Activated CD4-positive, alpha-beta memory T cell treated with anti-CD3 and anti-CD28 coated beads, Interleukin-2, amount 10 ng/mL, durations not matched to agents 7 days and 5 days (primary cell): ENCODE data around the gene CCDC150. TPM values are rescaled to one million over a fixed set of nuclear protein-coding genes. Genes with fewer than 3 reads are reported as not detected.

ENCODE experiments used
- CTCF ChIA-PET: fragments of 350-600 bp; sonication (Branson Sonifier 250); formaldehyde crosslinking; loops from one replicate; lab custom pipeline; 2021; ENCODE audit warnings: antibody characterized with exemption, inconsistent platforms; lab: Charles Lee
- POLR2A ChIA-PET: fragments of 350-600 bp; sonication (Branson Sonifier 250); formaldehyde crosslinking; loops from one replicate; lab custom pipeline; 2021; ENCODE audit warnings: antibody characterized with exemption; lab: Charles Lee
- DNase-seq: peaks from one replicate; pipeline ENCODE4 v3.0.0-alpha.2; 2020
- H3K27ac Mint-ChIP-seq: one replicate; pipeline ENCODE4 v1.8.0; 2021; ENCODE audit warnings: mild to moderate bottlenecking, mixed read lengths
- H3K27me3 Mint-ChIP-seq: one replicate; pipeline ENCODE4 v1.8.0; 2021; ENCODE audit warnings: mixed read lengths
- H3K36me3 Mint-ChIP-seq: one replicate; pipeline ENCODE4 v1.8.0; 2021; ENCODE audit warnings: low read depth, mixed read lengths
- H3K4me1 Mint-ChIP-seq: one replicate; pipeline ENCODE4 v1.8.0; 2021; ENCODE audit warnings: mixed read lengths
- H3K4me3 Mint-ChIP-seq: one replicate; pipeline ENCODE4 v1.8.0; 2021; ENCODE audit warnings: mild to moderate bottlenecking, mixed read lengths
- H3K9me3 Mint-ChIP-seq: one replicate; pipeline ENCODE4 v1.8.0; 2021; ENCODE audit warnings: mixed read lengths
- total RNA-seq, 2 experiments: library from RNA; stranded (reverse); gene quantifications; one replicate each; pipeline ENCODE4 v1.2.3, GENCODE V29; 2021

CCDC150 gene
- total RNA-seq, result 10 to 100 TPM; 11.8 to 12.1 TPM

GRCh38 chr2:196639180-196640030 is at the start of gene CCDC150:
CCDC150 (plus strand) TSS chr2:196639715; CDS start chr2:196639767, 52 bp downstream.
- H3K27me3 Mint-ChIP-seq, result peaks cover 7% of the 10 kb centered on the region
- H3K9me3 Mint-ChIP-seq, result no peaks in the 10 kb centered on the region
- peak within 1 kb of the TSS; percentile 63 for H3K27ac Mint-ChIP-seq
- peaks cover 28% of the 10 kb centered on the region for H3K4me1 Mint-ChIP-seq
- CTCF ChIA-PET, result interaction anchor here (1.0 to 2.5 kb wide), 4 partner anchors 47 to 571 kb away, joined by 3 to 8 read pairs (median 4); partner anchors contain the start of gene DNAH7
- DNase-seq, result peak; percentile 97
- H3K36me3 Mint-ChIP-seq, result no peaks in the 10 kb centered on the region
- H3K4me3 Mint-ChIP-seq, result peak within 1 kb of the TSS; percentile 89
- POLR2A ChIA-PET, result interaction anchor here (1.1 to 1.2 kb wide), 2 partner anchors 16 to 160 kb away, joined by 3 to 6 read pairs; partner anchors contain the start of gene GTF3C3

GRCh38 chr2:196590286-196590685 is 49.2 kb upstream of the CCDC150 start:
- peaks cover 10% of the 10 kb centered on the region for H3K4me1 Mint-ChIP-seq
- H3K36me3 Mint-ChIP-seq, result no peaks in the 10 kb centered on the region
- POLR2A ChIA-PET, result no interaction called here
- H3K27me3 Mint-ChIP-seq, result peaks cover 72% of the 10 kb centered on the region
- no peak for DNase-seq
- H3K9me3 Mint-ChIP-seq, result peaks cover 3% of the 10 kb centered on the region
- H3K27ac Mint-ChIP-seq, result no peak overlapping the region
- H3K4me3 Mint-ChIP-seq, result no peak overlapping the region
- CTCF ChIA-PET, result no interaction called here

DNA sequence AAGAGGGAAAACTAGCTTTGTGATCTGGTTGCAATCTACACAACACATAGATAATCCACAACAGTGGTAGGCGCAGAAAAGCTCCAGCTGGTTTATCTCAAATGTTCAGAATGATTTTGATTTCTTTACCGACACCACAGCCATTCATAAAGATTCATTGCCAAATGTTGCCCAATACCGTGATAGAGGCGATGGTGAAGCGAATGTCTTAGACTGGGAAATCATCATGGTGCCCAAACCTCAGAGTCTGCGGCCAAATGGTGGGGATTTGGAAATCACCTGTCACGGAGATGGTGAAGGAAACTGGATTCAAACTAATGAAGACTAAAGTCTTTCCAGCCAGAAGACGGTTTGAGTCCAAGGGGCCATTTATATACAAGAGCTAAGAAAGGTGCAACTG is 48.5 kb upstream of the CCDC150 start:
- peaks cover 2% of the 10 kb centered on the region for H3K9me3 Mint-ChIP-seq
- no peak for DNase-seq
- ChIA-PET CTCF (no interaction called here), POLR2A (no interaction called here)
- H3K27me3 Mint-ChIP-seq, result peaks cover 76% of the 10 kb centered on the region
- no peak overlapping the region for H3K4me3 Mint-ChIP-seq
- peaks cover 10% of the 10 kb centered on the region for H3K4me1 Mint-ChIP-seq
- no peaks in the 10 kb centered on the region for H3K36me3 Mint-ChIP-seq
- no peak overlapping the region for H3K27ac Mint-ChIP-seq

DNA sequence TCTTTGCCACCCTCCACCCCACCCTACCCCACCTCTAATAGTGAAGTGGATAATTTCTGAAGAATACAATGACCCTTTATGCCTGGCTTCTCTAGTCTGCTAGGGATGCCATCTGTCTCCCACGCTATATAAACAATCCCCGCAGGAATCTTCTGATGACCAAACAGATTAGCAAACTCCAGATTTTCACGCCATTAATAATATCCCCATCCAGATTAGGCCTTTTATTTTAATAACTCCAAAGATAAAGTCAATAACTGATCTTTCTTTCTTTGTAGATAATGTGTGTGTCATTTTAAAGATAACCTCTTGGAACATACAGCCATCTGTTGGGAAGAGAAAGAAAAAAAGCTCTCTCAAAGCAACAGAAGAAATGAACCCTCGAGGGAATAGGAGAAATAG is 47.9 kb upstream of the CCDC150 start:
- no peak overlapping the region for H3K27ac Mint-ChIP-seq
- peaks cover 75% of the 10 kb centered on the region for H3K27me3 Mint-ChIP-seq
- CTCF ChIA-PET, result interaction anchor here (1.3 kb wide), 1 partner anchor 48 kb away, joined by 3 read pairs; the partner anchor contains the start of gene CCDC150
- DNase-seq, result no peak
- H3K4me1 Mint-ChIP-seq, result peaks cover 10% of the 10 kb centered on the region
- H3K36me3 Mint-ChIP-seq, result no peaks in the 10 kb centered on the region
- no peaks in the 10 kb centered on the region for H3K9me3 Mint-ChIP-seq
- POLR2A ChIA-PET, result interaction anchor here (1.0 kb wide), 1 partner anchor 33 kb away, joined by 3 read pairs; no protein-coding TSS in a partner anchor
- H3K4me3 Mint-ChIP-seq, result no peak overlapping the region

- Mint-ChIP-seq H3K36me3 (no peaks in the 10 kb centered on the region), H3K27me3 (peaks cover 78% of the 10 kb centered on the region), H3K27ac (no peak overlapping the region), H3K4me1 (peaks cover 10% of the 10 kb centered on the region), H3K4me3 (peak overlapping the region; percentile 67), H3K9me3 (no peaks in the 10 kb centered on the region)
- DNase-seq, result no peak
- POLR2A ChIA-PET, result interaction anchor here (1.0 kb wide), 1 partner anchor 32 kb away, joined by 3 read pairs; no protein-coding TSS in a partner anchor
- CTCF ChIA-PET, result interaction anchor here (1.3 kb wide), 1 partner anchor 47 kb away, joined by 3 read pairs; the partner anchor contains the start of gene CCDC150
Measured at GRCh38 chr2:196592331-196592910, 47.1 kb upstream of the CCDC150 start.

DNA sequence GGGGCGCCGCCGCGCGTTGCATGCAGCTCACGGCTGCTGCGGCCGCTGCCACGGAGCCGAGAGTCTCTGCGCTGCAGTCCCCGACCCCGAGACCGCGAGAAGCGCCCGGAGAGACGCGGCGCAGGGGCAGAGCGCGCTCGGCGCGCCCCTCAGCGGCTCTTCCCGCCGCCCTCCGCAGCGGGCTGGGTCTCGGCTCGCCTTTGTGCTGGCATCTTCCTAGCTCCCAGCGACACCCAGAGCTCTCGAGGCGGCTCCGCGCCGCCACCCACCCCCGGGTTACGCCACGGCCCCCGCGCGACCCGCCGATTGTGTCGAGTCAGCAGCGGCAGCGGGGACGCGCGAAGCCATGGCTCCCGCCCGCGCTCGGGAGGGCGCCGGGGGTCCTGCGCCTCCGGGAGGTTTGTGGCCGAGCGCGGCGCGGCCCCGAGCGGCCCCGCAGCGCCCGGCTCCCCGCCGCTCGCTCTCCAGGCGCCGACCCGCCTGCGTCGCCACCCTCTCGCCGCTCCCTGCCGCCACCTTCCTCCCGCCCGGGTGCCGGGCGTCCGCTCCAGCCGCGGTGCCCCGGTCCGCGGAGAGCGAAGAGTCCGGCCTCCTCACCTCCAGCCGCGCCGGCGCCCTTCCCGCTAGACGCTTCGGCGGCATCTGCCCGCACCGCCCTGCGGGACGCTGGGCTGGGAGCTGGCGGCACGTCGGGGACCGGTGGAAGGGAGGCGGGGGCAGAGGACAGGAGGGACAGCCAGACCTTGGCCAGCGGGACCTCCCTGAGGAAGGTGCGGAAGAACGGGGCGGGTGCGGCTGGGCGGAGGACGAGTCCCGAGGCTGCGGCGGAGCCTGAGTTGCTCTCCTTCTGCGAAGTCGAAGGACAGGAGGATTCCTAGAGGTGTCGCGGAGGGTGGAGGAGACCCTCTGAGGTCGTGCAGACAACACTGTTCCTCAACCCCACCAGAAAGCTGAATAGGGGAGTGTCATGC is 46.3 kb upstream of the CCDC150 start, which contains the start of gene HECW2:
TSS of gene HECW2 (minus strand) at position 644 of the 971 bp plus-strand sequence.
- peaks cover 10% of the 10 kb centered on the region for H3K4me1 Mint-ChIP-seq
- peak within 1 kb of the TSS; percentile 67 for H3K4me3 Mint-ChIP-seq
- POLR2A ChIA-PET, result no interaction called here
- no peak within 1 kb of the TSS for H3K27ac Mint-ChIP-seq
- H3K27me3 Mint-ChIP-seq, result peaks cover 72% of the 10 kb centered on the region
- H3K36me3 Mint-ChIP-seq, result no peaks in the 10 kb centered on the region
- CTCF ChIA-PET, result no interaction called here
- H3K9me3 Mint-ChIP-seq, result no peaks in the 10 kb centered on the region
- DNase-seq, result peak; percentile 17

- Mint-ChIP-seq H3K27ac (no peak overlapping the region), H3K4me1 (peaks cover 10% of the 10 kb centered on the region), H3K27me3 (peaks cover 67% of the 10 kb centered on the region), H3K4me3 (peak overlapping the region; percentile 38), H3K9me3 (no peaks in the 10 kb centered on the region), H3K36me3 (no peaks in the 10 kb centered on the region)
- ChIA-PET CTCF (no interaction called here), POLR2A (no interaction called here)
- DNase-seq, result no peak
Measured at GRCh38 chr2:196594158-196594557, 45.4 kb upstream of the CCDC150 start.

- H3K4me3 Mint-ChIP-seq, result no peak overlapping the region
- H3K9me3 Mint-ChIP-seq, result no peaks in the 10 kb centered on the region
- DNase-seq, result no peak
- ChIA-PET POLR2A (no interaction called here), CTCF (no interaction called here)
- H3K4me1 Mint-ChIP-seq, result peaks cover 4% of the 10 kb centered on the region
- H3K27me3 Mint-ChIP-seq, result peaks cover 45% of the 10 kb centered on the region
- no peak overlapping the region for H3K27ac Mint-ChIP-seq
- no peaks in the 10 kb centered on the region for H3K36me3 Mint-ChIP-seq
Measured at GRCh38 chr2:196597531-196597930, 42.0 kb upstream of the CCDC150 start.

GRCh38 chr2:196598412-196598811 is 41.1 kb upstream of the CCDC150 start:
- H3K9me3 Mint-ChIP-seq, result no peaks in the 10 kb centered on the region
- POLR2A ChIA-PET, result no interaction called here
- CTCF ChIA-PET, result no interaction called here
- H3K4me3 Mint-ChIP-seq, result no peak overlapping the region
- H3K4me1 Mint-ChIP-seq, result peaks cover 4% of the 10 kb centered on the region
- H3K27ac Mint-ChIP-seq, result no peak overlapping the region
- DNase-seq, result no peak
- H3K27me3 Mint-ChIP-seq, result peaks cover 44% of the 10 kb centered on the region
- no peaks in the 10 kb centered on the region for H3K36me3 Mint-ChIP-seq

- H3K4me1 Mint-ChIP-seq, result no peaks in the 10 kb centered on the region
- H3K27ac Mint-ChIP-seq, result no peak overlapping the region
- CTCF ChIA-PET, result no interaction called here
- H3K4me3 Mint-ChIP-seq, result no peak overlapping the region
- peaks cover 40% of the 10 kb centered on the region for H3K27me3 Mint-ChIP-seq
- no peaks in the 10 kb centered on the region for H3K9me3 Mint-ChIP-seq
- DNase-seq, result no peak
- POLR2A ChIA-PET, result no interaction called here
- no peaks in the 10 kb centered on the region for H3K36me3 Mint-ChIP-seq
Measured at GRCh38 chr2:196598846-196599245, 40.7 kb upstream of the CCDC150 start.

DNA sequence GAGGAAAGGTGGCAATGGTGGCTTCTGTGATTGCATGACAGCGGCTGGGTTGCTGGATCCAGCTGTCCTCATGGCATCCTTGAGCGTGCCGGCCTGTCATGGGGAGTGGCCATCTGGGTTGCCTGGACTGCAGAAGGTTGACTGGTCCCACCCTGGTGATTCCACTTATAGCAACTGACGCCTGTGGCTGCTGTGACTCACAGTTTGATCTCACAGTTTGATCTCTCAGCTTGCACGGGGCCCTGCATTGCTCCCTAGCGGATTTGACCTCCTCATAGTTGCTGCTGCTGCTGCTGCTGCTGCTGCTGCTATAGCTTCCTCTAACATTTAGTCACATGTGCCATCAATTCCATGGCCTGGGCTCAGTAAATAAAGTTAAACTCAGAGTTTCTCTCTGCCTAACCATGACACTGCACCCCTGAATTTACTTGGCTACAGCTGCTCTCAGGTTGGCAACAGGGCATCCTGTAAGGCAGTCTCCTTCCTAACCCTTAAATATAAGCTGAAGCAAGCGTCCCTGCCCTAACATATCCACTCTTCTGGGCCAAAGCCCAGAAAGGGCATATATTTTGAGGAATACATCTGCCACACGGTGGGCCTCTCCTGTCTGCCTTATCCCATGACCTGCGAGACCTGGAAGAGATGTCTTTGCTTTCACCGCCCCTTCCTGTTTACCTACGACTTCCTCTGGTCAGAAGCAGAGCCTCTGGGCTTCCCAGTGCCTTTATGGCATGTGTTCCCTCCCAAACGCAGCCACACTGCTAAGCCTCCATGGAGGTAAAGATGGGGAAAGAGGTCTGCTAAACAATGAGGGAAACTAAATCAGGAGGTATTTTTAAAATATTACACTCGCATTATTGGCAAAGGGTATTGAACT is 37.8 kb upstream of the CCDC150 start:
- H3K27ac Mint-ChIP-seq, result no peak overlapping the region
- ChIA-PET POLR2A (no interaction called here), CTCF (no interaction called here)
- no peaks in the 10 kb centered on the region for H3K9me3 Mint-ChIP-seq
- peaks cover 20% of the 10 kb centered on the region for H3K27me3 Mint-ChIP-seq
- H3K4me1 Mint-ChIP-seq, result no peaks in the 10 kb centered on the region
- DNase-seq, result no peak
- H3K36me3 Mint-ChIP-seq, result no peaks in the 10 kb centered on the region
- H3K4me3 Mint-ChIP-seq, result no peak overlapping the region

- no peaks in the 10 kb centered on the region for H3K9me3 Mint-ChIP-seq
- ChIA-PET CTCF (no interaction called here), POLR2A (no interaction called here)
- H3K4me3 Mint-ChIP-seq, result no peak overlapping the region
- H3K27me3 Mint-ChIP-seq, result peaks cover 15% of the 10 kb centered on the region
- H3K4me1 Mint-ChIP-seq, result no peaks in the 10 kb centered on the region
- no peaks in the 10 kb centered on the region for H3K36me3 Mint-ChIP-seq
- no peak overlapping the region for H3K27ac Mint-ChIP-seq
- no peak for DNase-seq
Measured at GRCh38 chr2:196604196-196604595, 35.3 kb upstream of the CCDC150 start.
